ENCODE data around the gene LRRC36.

Gene LRRC36

GRCh38 chr16:67326472-67327309, at the start of gene LRRC36, which contains the start of gene KCTD19:
TSS of gene LRRC36 (plus strand) at chr16:67326815. CDS start at chr16:67326863, 48 bp downstream.
TSS of gene KCTD19 (minus strand) at chr16:67326741. CDS start at chr16:67326707, 34 bp downstream.
- DNase-seq = peak; percentile 54

- no peak for DNase-seq
Measured at GRCh38 chr16:67277294-67277998, 49.2 kb upstream of the LRRC36 start.

- DNase-seq = no peak
Measured at GRCh38 chr16:67277999-67278772, 48.4 kb upstream of the LRRC36 start.

GRCh38 chr16:67278773-67279295, 47.8 kb upstream of the LRRC36 start:
- no peak for DNase-seq

GRCh38 chr16:67279296-67280089, 47.1 kb upstream of the LRRC36 start, which contains the start of gene PLEKHG4:
TSS of gene PLEKHG4 (plus strand) at chr16:67279532. CDS start at chr16:67280045, 513 bp downstream.
- peak; percentile 64 for DNase-seq

- DNase-seq = no peak
Measured at GRCh38 chr16:67280090-67281015, 46.3 kb upstream of the LRRC36 start.

GRCh38 chr16:67281536-67282446, 44.8 kb upstream of the LRRC36 start:
- no peak for DNase-seq

GRCh38 chr16:67282447-67282805, 44.2 kb upstream of the LRRC36 start:
- DNase-seq = no peak

- no peak for DNase-seq
Measured at GRCh38 chr16:67283039-67283825, 43.4 kb upstream of the LRRC36 start.

- DNase-seq = no peak
Measured at GRCh38 chr16:67283826-67284555, 42.6 kb upstream of the LRRC36 start.

GRCh38 chr16:67284699-67285646, 41.6 kb upstream of the LRRC36 start:
- DNase-seq = no peak

GRCh38 chr16:67286441-67287235, 40.0 kb upstream of the LRRC36 start:
- DNase-seq = no peak

- no peak for DNase-seq
Measured at GRCh38 chr16:67287960-67288359, 38.7 kb upstream of the LRRC36 start.

- DNase-seq = no peak
Measured at GRCh38 chr16:67291461-67291860, 35.2 kb upstream of the LRRC36 start.

GRCh38 chr16:67294171-67294757, 32.4 kb upstream of the LRRC36 start:
- no peak for DNase-seq

- no peak for DNase-seq
Measured at GRCh38 chr16:67294938-67295361, 31.7 kb upstream of the LRRC36 start.

Data from NCI-H774 (cell line).